ENCODE measurements around the gene KRT76. TPM values are rescaled to one million over a fixed set of nuclear protein-coding genes. Genes with fewer than 3 reads are reported as not detected.

KRT76 gene
- total RNA-seq, 1 experiment from 2014 or later: not detected

DNA sequence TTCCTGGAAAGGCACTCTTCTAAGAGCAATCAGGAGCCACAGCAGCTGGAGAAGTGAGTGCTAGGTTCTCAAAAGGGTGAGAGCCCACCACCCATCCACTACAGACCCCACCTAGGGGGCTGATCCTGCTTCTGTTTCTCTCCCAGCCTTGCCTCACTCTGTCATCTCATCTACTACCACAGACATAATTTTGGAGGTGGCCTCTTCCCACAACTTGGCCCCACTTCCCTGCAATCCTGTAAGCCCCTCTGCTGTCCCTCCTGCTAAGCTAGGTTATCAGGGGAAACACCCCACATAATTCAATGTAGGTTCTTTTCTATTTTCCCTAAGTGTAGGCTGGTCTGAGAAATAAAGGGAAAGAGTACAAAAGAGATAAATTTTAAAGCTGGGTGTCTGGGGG lies 16.5 kb downstream of the KRT76 start (continued):
- TF ChIP-seq FOSL1 (IDR thresholded peaks at IDR 0.05; ENCODE audit: low read depth) (no peak), JUND (IDR thresholded peaks at IDR 0.05) (no peak), ELF1 (IDR thresholded peaks at IDR 0.05; ENCODE audit: borderline replicate concordance, low read depth) (no peak)
- TF ChIP-seq, protein P1, sequence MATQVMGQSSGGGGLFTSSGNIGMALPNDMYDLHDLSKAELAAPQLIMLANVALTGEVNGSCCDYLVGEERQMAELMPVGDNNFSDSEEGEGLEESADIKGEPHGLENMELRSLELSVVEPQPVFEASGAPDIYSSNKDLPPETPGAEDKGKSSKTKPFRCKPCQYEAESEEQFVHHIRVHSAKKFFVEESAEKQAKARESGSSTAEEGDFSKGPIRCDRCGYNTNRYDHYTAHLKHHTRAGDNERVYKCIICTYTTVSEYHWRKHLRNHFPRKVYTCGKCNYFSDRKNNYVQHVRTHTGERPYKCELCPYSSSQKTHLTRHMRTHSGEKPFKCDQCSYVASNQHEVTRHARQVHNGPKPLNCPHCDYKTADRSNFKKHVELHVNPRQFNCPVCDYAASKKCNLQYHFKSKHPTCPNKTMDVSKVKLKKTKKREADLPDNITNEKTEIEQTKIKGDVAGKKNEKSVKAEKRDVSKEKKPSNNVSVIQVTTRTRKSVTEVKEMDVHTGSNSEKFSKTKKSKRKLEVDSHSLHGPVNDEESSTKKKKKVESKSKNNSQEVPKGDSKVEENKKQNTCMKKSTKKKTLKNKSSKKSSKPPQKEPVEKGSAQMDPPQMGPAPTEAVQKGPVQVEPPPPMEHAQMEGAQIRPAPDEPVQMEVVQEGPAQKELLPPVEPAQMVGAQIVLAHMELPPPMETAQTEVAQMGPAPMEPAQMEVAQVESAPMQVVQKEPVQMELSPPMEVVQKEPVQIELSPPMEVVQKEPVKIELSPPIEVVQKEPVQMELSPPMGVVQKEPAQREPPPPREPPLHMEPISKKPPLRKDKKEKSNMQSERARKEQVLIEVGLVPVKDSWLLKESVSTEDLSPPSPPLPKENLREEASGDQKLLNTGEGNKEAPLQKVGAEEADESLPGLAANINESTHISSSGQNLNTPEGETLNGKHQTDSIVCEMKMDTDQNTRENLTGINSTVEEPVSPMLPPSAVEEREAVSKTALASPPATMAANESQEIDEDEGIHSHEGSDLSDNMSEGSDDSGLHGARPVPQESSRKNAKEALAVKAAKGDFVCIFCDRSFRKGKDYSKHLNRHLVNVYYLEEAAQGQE (IDR thresholded peaks at IDR 0.05; ENCODE audit: low read depth): no peak

DNA sequence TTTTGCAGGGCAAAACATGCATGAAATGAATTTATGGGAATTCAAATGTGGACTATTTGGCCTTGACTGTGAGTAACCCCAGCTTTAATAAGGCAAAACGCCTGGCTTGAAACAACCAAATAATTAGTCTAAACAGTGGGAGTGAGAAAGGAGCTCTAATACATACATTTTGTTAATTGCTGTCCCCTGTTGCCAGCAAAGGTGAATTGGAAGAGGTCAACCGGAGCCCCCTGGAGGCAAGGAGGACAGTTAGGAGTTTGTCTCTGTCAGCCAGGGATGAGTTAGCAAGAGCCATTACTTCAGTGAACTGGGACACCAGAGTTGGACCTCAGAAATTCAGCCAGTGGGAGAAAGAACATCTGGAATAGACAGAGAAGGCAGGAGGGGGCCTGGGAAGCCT lies 17.4 kb downstream of the KRT76 start:
- Histone ChIP-seq H3K27me3 (ENCODE audit: insufficient read depth, low read length) (peaks cover 41% of the 10 kb centered on the region), H3K36me3 (ENCODE audit: control insufficient read depth in 1 of 2, insufficient read depth in 2 of 2, low read length in 2 of 2) (no peaks in the 10 kb centered on the region), H4K20me1 (ENCODE audit: insufficient read depth) (no peaks in the 10 kb centered on the region), H3K79me2 (ENCODE audit: insufficient read depth, low read length) (no peaks in the 10 kb centered on the region), H3K27ac (ENCODE audit: low read depth, low read length) (no peak overlapping the region), H3K9me2 (ENCODE audit: insufficient read depth) (no peaks in the 10 kb centered on the region), H3K4me2 (ENCODE audit: low read length) (no peak overlapping the region), H2AFZ (ENCODE audit: low read depth, low read length, poor library complexity, severe bottlenecking) (no peak overlapping the region), H3K4me1 (ENCODE audit: control insufficient read depth in 1 of 2, insufficient read depth in 2 of 2, low read length in 2 of 2) (no peaks in the 10 kb centered on the region), H3K4me3 (replicated peaks in 1 of 2; ENCODE audit: low read depth in 1 of 2, low read length in 2 of 2) (no peak overlapping the region), H3K9me3 (ENCODE audit: control insufficient read depth in 1 of 2, insufficient read depth in 1 of 2, low read depth in 1 of 2, low read length in 2 of 2) (no peaks in the 10 kb centered on the region), H3K9ac (ENCODE audit: low read length) (no peak overlapping the region)
- ChIA-PET RAD21 (ENCODE audit: low non-redundant PET in 1 of 2, low total read pairs in 2 of 2, uncharacterized antibody in 2 of 2, unreplicated experiment in 2 of 2) (no interaction called here), CTCF (no interaction called here), POLR2A (no interaction called here)
- no TSS peak for BruUV-seq (replicated peaks)
- no peak for TF ChIP-seq SIN3A (IDR thresholded peaks at IDR 0.05; ENCODE audit: low read depth)
- no peak for TF ChIP-seq EGR1 (IDR thresholded peaks at IDR 0.05; ENCODE audit: low read depth)
- TF ChIP-seq, protein P2, sequence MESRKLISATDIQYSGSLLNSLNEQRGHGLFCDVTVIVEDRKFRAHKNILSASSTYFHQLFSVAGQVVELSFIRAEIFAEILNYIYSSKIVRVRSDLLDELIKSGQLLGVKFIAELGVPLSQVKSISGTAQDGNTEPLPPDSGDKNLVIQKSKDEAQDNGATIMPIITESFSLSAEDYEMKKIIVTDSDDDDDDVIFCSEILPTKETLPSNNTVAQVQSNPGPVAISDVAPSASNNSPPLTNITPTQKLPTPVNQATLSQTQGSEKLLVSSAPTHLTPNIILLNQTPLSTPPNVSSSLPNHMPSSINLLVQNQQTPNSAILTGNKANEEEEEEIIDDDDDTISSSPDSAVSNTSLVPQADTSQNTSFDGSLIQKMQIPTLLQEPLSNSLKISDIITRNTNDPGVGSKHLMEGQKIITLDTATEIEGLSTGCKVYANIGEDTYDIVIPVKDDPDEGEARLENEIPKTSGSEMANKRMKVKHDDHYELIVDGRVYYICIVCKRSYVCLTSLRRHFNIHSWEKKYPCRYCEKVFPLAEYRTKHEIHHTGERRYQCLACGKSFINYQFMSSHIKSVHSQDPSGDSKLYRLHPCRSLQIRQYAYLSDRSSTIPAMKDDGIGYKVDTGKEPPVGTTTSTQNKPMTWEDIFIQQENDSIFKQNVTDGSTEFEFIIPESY (IDR thresholded peaks at IDR 0.05; ENCODE audit: extremely low read depth, insufficient replicate concordance, low read length): no peak
- TF ChIP-seq RAD21 (IDR thresholded peaks at IDR 0.05; ENCODE audit: low read depth): peak; percentile 15; the same call in 1 of the 2 replicates
- TF ChIP-seq, protein P3, sequence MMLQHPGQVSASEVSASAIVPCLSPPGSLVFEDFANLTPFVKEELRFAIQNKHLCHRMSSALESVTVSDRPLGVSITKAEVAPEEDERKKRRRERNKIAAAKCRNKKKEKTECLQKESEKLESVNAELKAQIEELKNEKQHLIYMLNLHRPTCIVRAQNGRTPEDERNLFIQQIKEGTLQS (IDR thresholded peaks at IDR 0.05): no peak
- TF ChIP-seq POLR2AphosphoS5 (IDR thresholded peaks at IDR 0.05; ENCODE audit: low read depth, low read length): no peak
- TF ChIP-seq SRF (IDR thresholded peaks at IDR 0.05; ENCODE audit: low read depth): no peak
- no peak for TF ChIP-seq YY1 (IDR thresholded peaks at IDR 0.05; ENCODE audit: extremely low read depth, insufficient replicate concordance, low read depth, low read length)
- no peak for TF ChIP-seq POLR2A (IDR thresholded peaks at IDR 0.05; ENCODE audit: borderline replicate concordance, extremely low read depth, insufficient read depth, insufficient read length)
- DNase-seq (ENCODE audit: low read depth, low spot score): no peak
- ATAC-seq: no peak
- intact Hi-C loops (cut with micrococcal nuclease): no loop called here
